Fibroblast of lung (primary cell): Measurements from ENCODE around the gene AGAP1. TPM values are rescaled to one million over a fixed set of nuclear protein-coding genes. Genes with fewer than 3 reads are reported as not detected.

Experiments used
- DNase-seq, 2 donors: peaks; one replicate each; pipeline versions ENCODE4 v3.0.0 to v3.0.0-alpha.2; 2010; ENCODE audit warnings: low read depth in 2 of 2
- H2AFZ ChIP-seq: 2 replicates; pipeline ENCODE4 v1.5.1; 2012; ENCODE audit warnings: low read length, control low read depth, inconsistent platforms
- H3K27ac ChIP-seq: 2 replicates; pipeline ENCODE4 v1.5.1; 2011; ENCODE audit warnings: low read length, control low read depth; ENCODE audit not compliant: insufficient read depth
- H3K27me3 ChIP-seq: 2 replicates; pipeline ENCODE4 v1.5.1; 2011; ENCODE audit warnings: mild to moderate bottlenecking, low read length; ENCODE audit not compliant: control insufficient read depth, insufficient read depth
- H3K36me3 ChIP-seq: 2 replicates; pipeline ENCODE4 v1.5.1; 2011; ENCODE audit warnings: low read length; ENCODE audit not compliant: control insufficient read depth, insufficient read depth
- H3K4me1 ChIP-seq: 2 replicates; pipeline ENCODE4 v1.5.1; 2011; ENCODE audit warnings: low read length; ENCODE audit not compliant: control insufficient read depth, insufficient read depth; ENCODE audit errors: extremely low read depth
- H3K4me2 ChIP-seq: 2 replicates; pipeline ENCODE4 v1.5.1; 2011; ENCODE audit warnings: low read length, control low read depth; ENCODE audit not compliant: insufficient read depth; ENCODE audit errors: extremely low read depth
- H3K4me3 ChIP-seq, 4 experiments: fragments of 200-600 bp in 1 of 4; sonication (generic) in 1 of 4; replicated peaks in 1 of 4; 2 replicates each; pipeline ENCODE4 v1.5.1; 2011 to 2016; ENCODE audit warnings: low read length in 4 of 4, low read depth in 3 of 4, mild to moderate bottlenecking in 3 of 4, control low read depth in 2 of 4, inconsistent platforms in 1 of 4, mixed read lengths in 1 of 4; ENCODE audit not compliant: insufficient read depth in 1 of 4; ENCODE audit errors: control extremely low read depth in 1 of 4
- H3K79me2 ChIP-seq: 2 replicates; pipeline ENCODE4 v1.5.1; 2012; ENCODE audit warnings: mild to moderate bottlenecking, low read length, inconsistent platforms; ENCODE audit not compliant: control insufficient read depth, insufficient read depth
- H3K9ac ChIP-seq: 2 replicates; pipeline ENCODE4 v1.5.1; 2011; ENCODE audit warnings: mild to moderate bottlenecking, low read length, control low read depth; ENCODE audit not compliant: insufficient read depth
- H3K9me3 ChIP-seq: 2 replicates; pipeline ENCODE4 v1.5.1; 2012; ENCODE audit warnings: low read depth, low read length; ENCODE audit not compliant: control insufficient read depth, insufficient read depth
- H4K20me1 ChIP-seq: 2 replicates; pipeline ENCODE4 v1.5.1; 2011; ENCODE audit warnings: low read length; ENCODE audit not compliant: control insufficient read depth, insufficient read depth; ENCODE audit errors: extremely low read depth
- EZH2 ChIP-seq: IDR thresholded peaks from 2 replicates; pipeline ENCODE4 v1.5.1; 2012; ENCODE audit warnings: low read length, control low read depth, mild to moderate bottlenecking; ENCODE audit errors: missing control alignments
- polyA plus RNA-seq, 2 donors: library from polyadenylated mRNA; depleted of rRNA in 1 of 2; stranded (reverse) in 1 of 2; unstranded in 1 of 2; fragments of >200 nt; gene quantifications; 2 replicates each; pipeline ENCODE4 v1.2.1, GENCODE V29; 2011 to 2012; ENCODE audit warnings: missing spikeins in 1 of 2
- total RNA-seq: library from RNA; depleted of rRNA; stranded (reverse); fragments of >200 nt; gene quantifications from 2 replicates; pipeline ENCODE4 v1.2.1, GENCODE V29; 2014
- TF ChIP-seq, protein P1 (sequence below), 2 donors: IDR thresholded peaks in 1 of 2; conservative IDR thresholded peaks in 1 of 2; 1 replicate in 1 of 2; 2 replicates in 1 of 2; pipeline ENCODE4 v1.5.1; 2011 to 2012; ENCODE audit warnings: low read length in 2 of 2, control low read depth in 1 of 2, inconsistent platforms in 1 of 2, low read depth in 1 of 2, mild to moderate bottlenecking in 1 of 2

AGAP1 gene
- total and polyA plus RNA-seq, 2 donors (not counting 1 experiment from before 2014, with no cell fraction given), result 10.6 to 14.0 TPM

DNA sequence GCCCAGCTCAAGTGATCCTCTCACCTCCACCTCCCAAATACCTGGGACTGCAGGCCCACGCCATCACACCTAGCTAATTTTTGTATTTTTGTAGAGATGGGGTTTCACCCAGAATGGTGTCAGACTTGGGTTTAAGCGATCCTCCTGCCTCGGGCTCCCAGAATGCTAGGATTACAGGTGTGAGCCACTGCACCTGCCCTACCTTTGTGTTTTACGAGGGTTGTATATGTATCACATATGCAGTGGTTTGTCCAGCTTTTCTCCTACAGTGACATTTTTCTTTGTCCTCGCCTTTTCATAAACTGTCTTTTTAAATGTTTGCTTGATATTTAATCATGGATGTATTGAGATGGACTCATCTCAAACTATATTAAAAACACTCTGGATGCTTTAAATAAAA lies 38.5 kb downstream of the AGAP1 start:
- no peaks in the 10 kb centered on the region for H4K20me1 ChIP-seq
- no peak for DNase-seq

GRCh38 chr2:235533198-235533597 lies 39.4 kb downstream of the AGAP1 start:
- Histone ChIP-seq H3K4me1 (no peaks in the 10 kb centered on the region), H3K36me3 (no peaks in the 10 kb centered on the region), H3K4me3 (no peak overlapping the region), H3K27me3 (no peaks in the 10 kb centered on the region), H3K79me2 (peaks cover 20% of the 10 kb centered on the region), H3K27ac (no peak overlapping the region), H2AFZ (no peak overlapping the region), H3K4me2 (no peak overlapping the region), H4K20me1 (no peaks in the 10 kb centered on the region), H3K9me3 (no peaks in the 10 kb centered on the region), H3K9ac (no peak overlapping the region)
- DNase-seq, result peak in 1 of 2 donors; percentile 19
- TF ChIP-seq, protein P1, sequence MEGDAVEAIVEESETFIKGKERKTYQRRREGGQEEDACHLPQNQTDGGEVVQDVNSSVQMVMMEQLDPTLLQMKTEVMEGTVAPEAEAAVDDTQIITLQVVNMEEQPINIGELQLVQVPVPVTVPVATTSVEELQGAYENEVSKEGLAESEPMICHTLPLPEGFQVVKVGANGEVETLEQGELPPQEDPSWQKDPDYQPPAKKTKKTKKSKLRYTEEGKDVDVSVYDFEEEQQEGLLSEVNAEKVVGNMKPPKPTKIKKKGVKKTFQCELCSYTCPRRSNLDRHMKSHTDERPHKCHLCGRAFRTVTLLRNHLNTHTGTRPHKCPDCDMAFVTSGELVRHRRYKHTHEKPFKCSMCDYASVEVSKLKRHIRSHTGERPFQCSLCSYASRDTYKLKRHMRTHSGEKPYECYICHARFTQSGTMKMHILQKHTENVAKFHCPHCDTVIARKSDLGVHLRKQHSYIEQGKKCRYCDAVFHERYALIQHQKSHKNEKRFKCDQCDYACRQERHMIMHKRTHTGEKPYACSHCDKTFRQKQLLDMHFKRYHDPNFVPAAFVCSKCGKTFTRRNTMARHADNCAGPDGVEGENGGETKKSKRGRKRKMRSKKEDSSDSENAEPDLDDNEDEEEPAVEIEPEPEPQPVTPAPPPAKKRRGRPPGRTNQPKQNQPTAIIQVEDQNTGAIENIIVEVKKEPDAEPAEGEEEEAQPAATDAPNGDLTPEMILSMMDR (conservative IDR thresholded peaks at IDR 0.05 in 1 of 2, IDR thresholded peaks at IDR 0.05 in 1 of 2; ENCODE audit: low read depth in 1 of 2, low read length in 2 of 2), result no peak

More for the DNA sequence above, 38.5 kb downstream of the AGAP1 start:
- TF ChIP-seq, protein P1 (conservative IDR thresholded peaks at IDR 0.05 in 1 of 2, IDR thresholded peaks at IDR 0.05 in 1 of 2; ENCODE audit: low read depth in 1 of 2, low read length in 2 of 2), result no peak
- TF ChIP-seq EZH2, result no peak
- Histone ChIP-seq H3K9me3 (no peaks in the 10 kb centered on the region), H3K4me3 (no peak overlapping the region), H3K4me2 (no peak overlapping the region), H3K4me1 (no peaks in the 10 kb centered on the region), H3K79me2 (peaks cover 20% of the 10 kb centered on the region), H3K27ac (no peak overlapping the region), H3K27me3 (no peaks in the 10 kb centered on the region), H3K36me3 (no peaks in the 10 kb centered on the region), H3K9ac (no peak overlapping the region), H2AFZ (no peak overlapping the region)

DNA sequence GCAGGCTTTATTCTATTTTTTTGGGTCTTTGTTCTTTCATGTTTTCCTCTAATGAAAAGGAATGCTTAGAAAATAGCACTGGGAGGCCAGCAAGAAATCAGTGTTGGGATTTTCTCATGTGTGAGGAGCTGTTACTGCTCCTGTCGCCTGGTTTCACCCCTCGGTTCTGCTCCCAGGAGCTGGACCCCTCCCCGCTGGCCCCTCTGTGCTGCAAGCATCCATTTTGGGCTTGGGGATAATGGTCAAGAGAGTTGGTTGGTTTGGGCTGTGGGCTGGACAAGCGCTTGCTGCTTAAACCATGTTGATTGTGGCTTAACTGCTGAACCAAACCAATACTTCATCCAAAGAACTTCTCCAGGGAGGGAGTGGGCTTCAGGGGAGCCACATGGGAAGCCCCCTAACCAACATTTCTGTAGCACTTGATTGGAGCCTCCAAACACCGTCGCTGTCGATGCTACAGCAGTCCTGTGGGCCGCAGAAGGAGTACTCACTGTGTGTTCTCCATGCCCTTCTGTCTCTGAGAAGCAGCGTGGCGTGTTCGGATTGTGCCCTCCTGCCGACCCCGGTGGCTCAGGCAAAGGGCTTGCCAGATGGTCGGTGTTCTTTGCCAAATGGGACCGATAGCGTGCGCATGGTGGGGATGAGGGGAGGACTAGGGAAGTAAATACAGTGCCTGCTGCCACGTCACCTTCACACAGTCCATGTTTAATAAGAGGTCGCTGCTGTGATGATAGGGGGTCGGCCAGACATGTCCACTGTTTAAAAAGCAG lies 40.0 kb downstream of the AGAP1 start:
- no peak overlapping the region for H3K9ac ChIP-seq
- no peaks in the 10 kb centered on the region for H3K27me3 ChIP-seq
- H2AFZ ChIP-seq, result no peak overlapping the region
- H3K4me2 ChIP-seq, result no peak overlapping the region
- H3K36me3 ChIP-seq, result no peaks in the 10 kb centered on the region
- peaks cover 19% of the 10 kb centered on the region for H3K79me2 ChIP-seq
- TF ChIP-seq, protein P1 (conservative IDR thresholded peaks at IDR 0.05 in 1 of 2, IDR thresholded peaks at IDR 0.05 in 1 of 2; ENCODE audit: low read depth in 1 of 2, low read length in 2 of 2), result no peak
- H3K4me1 ChIP-seq, result no peaks in the 10 kb centered on the region
- H3K27ac ChIP-seq, result no peak overlapping the region
- DNase-seq, result no peak
- no peak overlapping the region for H3K4me3 ChIP-seq
- H4K20me1 ChIP-seq, result no peaks in the 10 kb centered on the region
- H3K9me3 ChIP-seq, result no peaks in the 10 kb centered on the region
